CD4-positive, alpha-beta T cell treated with Interleukin-12 subunit alpha and Interleukin-12 subunit beta, for 1 hour (primary cell): ENCODE data around the gene NOTCH2NLA.
"Not testable (repeated sequence)": the region's sequence is repeated elsewhere in the genome, so short reads cannot be mapped to it uniquely, and the experiment has no call there.

Source experiments
- DNase-seq: peaks from one replicate; pipeline ENCODE4 v3.0.0-alpha.2; 2020

Gene NOTCH2NLA

DNA sequence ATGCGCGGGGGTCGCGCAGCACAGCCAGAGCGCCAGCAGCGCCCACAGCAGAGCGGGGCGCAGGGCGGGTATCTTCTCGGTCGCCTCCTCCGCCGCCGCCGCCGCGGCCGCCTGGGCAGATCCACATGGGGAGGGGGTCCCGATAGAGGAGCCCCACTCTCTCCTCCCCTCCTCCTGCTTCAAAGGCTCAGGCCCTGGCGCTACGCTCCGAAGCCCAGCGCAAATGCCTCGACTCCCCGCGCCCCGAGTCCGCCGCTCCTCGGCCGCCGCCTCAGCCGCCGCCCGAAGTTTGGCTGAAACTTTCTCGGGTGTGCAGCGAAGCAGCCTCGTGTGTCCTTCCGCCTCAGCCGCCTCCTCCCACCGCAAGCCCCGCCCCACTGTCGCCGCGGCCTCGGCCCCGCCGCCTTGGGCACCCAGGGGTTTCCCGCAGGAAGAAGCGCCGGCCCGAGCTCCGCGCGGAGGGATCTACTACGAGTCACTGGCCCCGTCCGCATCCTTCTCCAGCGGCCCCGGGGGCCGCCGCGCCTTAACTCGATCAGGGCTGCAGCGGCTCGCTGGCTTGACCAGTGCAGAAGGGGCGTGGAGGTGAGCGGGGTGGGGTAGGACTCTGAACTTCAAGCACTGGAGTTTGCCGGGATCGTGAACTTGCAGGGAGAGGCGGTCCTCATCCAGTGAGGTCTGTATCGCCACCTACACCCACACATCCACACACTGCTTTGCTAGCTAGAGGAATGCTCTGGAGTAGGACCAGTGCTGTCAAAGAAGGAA, at the start of gene NOTCH2NLA:
Gene NOTCH2NLA (minus strand): TSS at position 312 of the 768 bp plus-strand sequence. CDS start 39,684 bp downstream, outside the sequence.
- peak; percentile 56 for DNase-seq

DNA sequence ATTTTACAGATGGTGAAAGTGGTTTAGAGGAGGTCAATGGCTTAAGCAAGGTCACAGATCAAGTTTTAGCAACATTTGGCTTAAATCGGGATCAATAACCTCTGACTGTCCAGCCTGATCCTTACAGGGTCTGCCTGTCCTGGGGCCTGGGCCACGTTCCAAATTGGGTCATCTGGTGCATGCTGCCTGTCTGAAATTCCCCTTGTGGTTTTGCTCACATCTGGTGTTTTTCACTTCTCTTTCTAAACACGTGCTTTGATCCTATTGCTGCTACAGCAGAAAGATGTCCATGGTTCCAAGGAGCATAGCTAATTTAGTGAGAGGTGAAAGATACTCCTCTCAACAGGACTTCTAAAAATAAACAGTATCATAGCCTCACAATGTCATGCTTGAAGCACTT, 49.5 kb upstream of the NOTCH2NLA start:
- not testable (repeated sequence) for DNase-seq

DNA sequence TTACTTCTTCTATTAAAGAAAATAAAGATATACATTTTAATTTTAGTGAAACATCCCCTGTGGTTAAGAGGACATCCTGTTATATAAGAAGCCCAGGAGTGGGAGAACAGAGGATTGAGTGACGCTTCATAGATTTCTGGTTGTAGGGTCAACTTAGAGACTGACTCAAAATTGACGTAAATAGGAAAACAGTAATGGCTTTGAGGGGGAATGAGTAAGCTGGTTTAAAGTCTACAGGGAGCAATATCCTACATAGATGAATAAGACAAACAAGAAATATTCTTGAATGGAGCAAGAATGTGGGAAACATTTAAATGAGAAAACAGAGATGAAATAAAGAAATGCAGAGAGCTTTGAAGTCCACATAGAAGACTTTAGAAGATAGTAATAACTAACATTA, 48.3 kb upstream of the NOTCH2NLA start:
- DNase-seq = not testable (repeated sequence)

DNA sequence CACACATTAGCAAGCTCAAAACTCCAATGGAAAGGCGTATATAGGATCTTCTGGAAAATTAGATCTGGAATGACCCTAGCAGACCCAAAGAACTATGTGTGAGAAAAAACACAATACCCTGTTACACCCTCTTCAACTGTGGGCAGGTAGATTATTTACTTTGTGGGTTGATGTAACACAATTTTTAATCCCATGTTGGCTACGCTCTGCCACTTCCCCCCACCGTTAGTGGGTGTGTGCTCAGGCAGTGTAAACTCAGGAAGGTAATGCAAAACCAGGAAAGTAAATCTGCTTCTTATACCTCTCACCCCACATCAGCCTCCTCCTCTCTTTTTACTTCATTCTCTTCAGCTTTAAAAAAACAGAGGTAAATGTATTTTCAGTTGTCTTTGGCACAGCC, 45.3 kb upstream of the NOTCH2NLA start:
- DNase-seq = not testable (repeated sequence)

DNA sequence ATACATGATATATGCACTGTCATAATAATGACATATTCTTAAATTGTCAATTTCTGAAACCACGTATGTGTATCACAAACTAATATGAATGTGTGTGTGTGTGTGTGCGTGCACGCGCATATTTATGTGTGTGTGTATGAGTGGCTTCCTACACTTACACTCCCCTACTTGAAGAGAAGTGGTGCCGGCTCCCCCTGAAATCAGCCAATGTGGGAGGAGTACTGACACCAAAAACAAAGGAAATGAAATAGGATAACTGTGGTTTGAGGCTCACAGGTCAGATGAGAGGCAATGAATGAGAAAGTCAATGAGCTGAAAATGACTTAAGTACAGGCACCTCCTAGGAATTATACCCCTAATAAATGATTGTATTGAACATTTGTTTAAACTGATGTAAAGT, 44.4 kb upstream of the NOTCH2NLA start:
- not testable (repeated sequence) for DNase-seq

DNA sequence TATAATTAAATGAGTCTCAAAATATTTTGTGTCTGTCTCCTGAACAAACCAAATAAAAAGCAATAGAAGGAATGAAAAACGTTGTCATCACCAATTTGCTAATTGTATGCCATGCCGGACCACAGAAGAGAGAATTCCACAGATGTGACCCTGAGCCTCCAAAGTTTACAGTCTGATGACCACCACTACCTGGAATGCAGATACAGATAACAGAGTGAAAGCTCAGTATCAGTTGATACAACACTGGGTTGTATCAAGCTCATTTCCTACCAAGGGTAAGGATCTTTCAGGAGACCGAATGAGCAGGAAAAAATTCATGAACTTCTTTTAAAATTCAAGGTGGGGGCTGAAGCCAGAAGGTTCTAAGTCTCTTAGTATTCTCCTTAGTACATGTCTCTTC, 43.9 kb upstream of the NOTCH2NLA start:
- DNase-seq = not testable (repeated sequence)

DNA sequence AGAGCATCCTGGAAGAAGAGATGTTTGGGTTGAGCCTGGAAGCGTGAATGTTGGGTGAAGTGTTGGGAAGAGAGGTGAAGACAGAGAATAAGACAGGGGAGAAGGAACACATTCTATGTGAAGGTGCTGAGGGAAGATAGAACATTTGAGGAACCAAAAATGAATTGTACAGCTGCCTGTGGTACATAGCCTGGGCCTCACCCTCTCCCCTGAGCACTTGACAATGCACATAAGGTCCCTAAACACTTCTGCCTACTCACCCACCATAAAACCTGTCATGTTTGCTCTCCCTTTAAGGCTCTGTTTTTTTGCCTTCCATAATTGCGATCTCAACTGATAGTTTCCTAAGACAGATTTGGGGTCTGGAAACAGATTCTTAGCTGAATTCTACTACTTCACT, 43.2 kb upstream of the NOTCH2NLA start:
- DNase-seq = not testable (repeated sequence)

DNA sequence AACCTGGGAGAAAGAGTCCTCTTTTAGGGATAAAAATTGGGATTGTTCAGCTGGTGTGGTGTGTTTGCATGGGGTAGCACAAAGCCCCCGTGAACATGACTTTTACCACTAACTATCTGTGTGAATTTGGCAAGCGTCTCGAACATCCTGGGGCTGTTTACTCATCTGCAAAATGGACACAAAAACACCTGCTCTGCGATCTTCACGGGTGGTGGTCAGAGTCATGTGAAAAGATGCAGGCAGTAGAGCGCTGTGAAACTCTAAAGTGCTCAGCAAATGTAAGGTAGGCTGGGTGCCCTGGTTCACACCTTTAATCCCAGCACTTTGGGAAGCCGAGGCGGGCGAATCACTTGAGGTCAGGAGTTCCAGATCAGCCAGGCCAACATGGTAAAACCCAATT, 41.3 kb upstream of the NOTCH2NLA start:
- DNase-seq = not testable (repeated sequence)

DNA sequence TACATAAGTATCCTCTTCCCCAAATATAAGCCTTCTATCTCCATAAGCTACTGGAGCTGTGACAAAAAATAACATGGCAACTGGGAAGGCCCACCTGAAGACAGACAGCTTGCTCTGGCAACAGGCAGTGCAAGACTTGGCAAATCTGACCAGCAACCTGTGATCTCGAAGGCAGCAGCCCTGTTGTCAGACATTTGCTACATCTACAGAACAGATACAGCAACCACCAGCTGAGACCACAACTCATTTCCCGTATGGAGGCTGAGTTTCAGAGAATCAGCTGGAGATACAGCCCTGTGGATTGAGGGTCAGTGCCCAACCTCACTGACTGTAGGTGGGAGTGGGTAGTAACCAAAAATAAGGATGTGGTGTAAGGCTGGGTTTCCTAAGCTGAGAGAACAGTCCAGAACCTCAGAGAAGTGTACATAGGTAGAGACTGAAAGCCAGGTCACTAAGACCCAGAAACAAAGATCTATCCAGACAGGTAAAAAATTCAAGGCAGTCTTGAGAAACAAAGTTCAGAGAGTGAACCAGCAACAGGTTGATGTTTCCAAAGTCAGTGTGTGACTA, 37.4 kb upstream of the NOTCH2NLA start:
- DNase-seq = not testable (repeated sequence)

DNA sequence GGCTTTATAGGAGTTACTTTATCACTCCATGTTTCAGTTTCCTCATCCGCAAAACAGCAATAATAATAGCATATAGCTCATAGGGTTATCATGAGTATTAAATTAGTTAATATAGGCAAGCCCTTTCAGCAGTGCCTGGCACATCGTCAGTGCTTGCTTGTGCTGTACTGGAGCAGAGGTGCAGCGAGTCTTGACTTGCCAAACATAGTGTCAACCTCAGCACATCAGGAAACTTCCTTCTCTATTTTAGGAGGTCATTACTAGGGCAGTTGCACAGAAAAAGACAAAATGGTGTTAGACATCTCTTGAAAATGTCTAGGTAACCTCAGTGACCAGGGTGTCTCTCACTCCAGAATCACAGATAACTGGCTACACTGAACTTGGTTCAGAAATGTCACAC, 35.9 kb upstream of the NOTCH2NLA start:
- DNase-seq = not testable (repeated sequence)

DNA sequence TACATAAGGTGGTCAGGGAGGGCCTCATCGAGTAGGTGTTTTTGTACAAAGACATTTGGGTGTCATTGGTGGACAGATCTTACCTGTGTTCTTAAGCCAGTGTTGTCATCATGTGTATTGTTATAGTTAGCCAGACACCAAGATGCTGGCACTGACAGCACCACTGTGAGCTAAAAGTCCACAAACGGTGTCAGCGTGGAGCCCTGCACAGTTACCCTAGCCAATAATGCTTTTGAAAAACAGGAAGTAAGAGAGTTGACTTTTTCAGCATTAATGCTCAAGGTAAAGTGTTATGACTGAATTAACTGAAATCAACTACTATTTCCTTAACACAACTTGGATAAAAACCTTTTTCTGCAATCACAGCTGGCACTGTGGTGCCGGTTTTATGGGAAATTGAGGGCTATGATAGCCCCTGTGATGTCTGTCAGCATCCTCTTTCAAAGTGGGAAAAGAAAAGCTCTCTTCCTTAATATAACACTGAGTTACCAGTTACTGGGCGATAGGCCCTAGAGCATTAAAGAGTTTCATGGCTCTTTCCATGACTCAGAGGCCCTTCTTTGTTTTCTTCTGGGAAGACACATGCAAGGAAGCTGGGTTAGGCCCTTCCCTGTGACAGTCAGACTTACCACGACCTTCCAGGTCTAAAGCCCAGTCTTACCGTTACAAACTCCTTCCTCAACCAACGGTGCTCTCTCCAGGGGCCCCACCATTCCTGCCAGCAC, 31.3 kb upstream of the NOTCH2NLA start:
- not testable (repeated sequence) for DNase-seq

DNA sequence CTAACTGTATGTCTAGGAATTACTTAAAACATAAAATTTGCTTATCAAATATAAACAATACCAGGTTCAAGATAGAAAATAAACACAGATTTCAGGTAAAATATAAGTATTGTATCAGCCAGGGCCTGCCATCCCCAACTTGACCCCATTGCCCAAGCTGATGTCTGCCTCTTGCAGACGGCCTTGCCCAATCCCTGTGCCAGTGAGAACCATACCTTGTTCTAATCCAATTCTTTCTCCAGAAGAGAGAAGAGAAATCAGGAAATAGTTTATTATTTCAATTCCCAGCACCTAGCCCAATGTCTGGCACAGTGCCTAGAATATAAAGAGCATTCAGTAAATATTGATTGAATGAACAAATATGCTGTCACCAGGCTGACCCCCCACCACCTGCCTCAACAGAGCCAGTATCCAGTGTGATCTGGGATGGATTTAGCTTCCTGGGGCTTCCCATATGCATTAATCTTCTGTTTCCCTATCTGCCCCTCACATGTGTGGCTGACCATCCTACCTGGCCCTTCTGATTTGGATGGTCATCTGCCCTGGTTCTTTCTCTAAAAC, 29.3 kb upstream of the NOTCH2NLA start:
- not testable (repeated sequence) for DNase-seq

DNA sequence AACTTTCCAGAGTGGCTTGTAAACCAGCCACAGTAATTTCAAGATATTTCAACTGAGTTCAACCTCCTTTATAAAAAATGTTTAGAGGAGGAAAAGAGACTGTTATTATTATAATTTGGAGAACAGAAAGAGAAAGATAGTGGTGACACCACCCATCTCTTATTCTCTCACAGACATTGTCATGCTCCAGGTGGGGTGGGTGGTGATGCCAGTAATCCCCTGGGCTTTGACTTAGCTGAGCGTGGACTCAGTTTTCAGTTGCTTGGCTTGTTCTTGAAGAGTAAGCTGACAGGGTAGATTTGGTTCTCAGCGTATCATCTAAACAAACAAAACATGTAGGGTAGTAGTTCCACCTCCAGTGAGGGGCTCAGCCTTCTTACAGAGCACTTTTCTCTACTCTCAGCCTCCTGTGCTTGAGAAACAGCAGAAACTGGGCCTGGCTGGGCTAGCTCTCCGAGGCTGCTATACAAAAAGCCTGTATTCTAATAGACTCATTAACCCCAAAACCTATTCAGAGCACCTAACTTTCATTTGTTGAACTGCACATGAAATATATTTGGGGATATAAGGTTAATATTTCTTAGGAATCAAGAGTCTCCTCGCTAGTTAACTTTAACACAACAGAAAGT, 25.9 kb upstream of the NOTCH2NLA start:
- not testable (repeated sequence) for DNase-seq

DNA sequence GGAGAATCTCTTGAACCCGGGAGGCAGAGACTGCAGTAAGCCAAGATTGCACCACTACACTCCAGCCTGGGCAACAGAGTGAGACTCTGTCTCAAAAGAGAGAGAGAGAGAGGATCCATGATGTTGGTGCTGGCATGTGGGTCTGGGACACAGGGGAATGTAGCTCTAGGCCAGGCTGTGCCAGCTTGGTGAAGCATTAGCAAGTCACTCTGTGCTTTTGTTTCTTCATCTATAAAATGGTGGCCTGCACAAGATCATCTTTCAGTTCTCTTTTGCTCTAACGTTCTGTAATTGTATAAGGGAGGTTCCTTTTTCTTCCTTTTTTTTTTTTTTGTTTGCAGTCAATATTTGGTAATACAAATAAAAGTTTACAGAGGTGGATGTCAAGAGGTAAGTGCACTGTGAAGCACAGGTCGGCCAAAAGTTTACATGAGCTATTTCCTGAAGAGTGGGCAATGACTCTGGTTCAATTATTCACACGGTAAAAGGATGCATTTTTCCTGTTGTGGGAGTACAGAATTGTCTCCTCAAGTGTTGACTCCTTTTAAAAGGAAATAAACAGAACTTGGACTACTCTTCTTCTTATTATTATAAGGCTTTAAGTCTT, 24.5 kb upstream of the NOTCH2NLA start:
- DNase-seq = not testable (repeated sequence)

DNA sequence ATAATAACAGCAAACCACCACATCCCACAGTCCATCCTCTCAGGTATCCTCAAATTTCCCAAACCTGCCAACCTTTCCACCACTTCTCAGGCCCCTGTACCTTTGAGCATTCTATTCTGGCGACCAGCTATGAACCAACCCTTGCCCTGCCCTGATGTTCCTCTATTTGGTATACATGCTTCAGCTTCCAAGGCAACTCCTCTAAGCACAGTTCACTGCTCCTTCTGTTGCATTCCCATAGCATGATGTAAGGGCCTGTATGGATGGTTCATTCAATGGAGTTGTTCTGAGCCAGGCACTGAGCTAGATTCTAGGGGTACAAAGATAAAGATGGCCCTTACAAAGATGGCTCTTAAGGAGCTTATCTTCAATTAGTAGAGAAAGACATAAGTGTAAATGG, 22.7 kb upstream of the NOTCH2NLA start:
- not testable (repeated sequence) for DNase-seq

DNA sequence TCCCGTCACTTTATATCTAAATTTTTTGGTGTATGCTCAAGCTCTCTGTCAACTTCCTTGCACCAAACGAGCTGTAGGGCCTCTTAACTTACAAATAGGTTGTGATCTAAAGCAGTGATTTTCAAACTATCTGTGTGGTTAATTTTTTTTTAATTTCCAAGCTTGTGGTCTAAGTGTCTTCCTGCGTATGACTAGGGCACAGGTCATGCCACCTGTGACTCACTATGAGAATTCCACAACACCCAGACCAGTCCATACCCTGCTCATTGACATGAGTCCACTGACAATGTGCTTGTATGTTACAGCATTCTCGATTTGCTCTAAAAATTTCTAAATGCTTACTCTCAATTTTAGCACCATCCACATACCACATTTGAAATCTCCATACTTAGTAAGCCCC, 19.8 kb upstream of the NOTCH2NLA start:
- DNase-seq = not testable (repeated sequence)

DNA sequence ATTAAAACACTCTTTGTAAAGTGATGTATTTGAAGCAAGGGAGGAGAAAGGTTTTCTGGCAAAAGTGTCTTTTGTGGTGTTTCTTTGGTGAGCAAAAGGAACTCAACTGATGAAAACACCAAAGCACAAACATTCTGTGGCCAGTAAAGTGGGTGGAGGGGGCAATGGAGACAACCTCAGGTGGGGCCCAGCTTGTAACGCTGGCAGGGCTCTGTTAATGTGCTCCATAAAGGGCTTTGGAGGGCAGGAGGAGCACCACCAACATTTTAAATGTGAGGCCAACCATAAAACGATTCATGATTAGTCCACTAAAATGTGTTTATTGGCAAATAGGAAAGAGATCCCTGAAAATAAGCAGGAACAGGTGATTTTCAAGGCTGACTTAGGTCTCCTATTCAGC, 7.8 kb upstream of the NOTCH2NLA start:
- DNase-seq = not testable (repeated sequence)

DNA sequence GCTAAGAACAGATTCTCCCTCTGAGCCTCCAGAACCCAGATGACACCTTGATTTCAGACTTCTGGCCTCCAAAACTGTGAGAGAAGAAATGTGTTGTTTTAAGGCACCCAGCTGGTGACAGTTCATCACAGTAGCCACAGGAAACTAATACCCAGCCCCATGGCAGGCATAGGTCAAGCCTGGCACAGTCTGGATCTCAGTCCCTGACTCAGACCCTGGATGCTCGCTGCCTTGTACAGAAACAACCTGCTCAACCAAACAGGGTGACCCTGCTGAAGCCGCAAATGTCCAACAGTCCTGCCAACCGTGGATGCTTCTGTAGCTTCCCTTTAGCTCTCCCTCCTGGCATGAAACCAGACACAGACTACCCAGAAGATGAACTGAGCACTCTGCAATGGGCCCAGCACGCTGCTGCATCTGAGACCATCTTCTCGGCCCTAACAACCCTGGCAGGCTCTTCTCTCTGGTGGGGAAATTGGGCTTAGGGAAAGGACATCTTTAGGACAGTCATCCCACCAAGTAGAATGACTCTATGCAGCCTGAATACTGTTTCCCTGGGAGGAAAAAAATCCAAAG, 7.3 kb upstream of the NOTCH2NLA start:
- not testable (repeated sequence) for DNase-seq

DNA sequence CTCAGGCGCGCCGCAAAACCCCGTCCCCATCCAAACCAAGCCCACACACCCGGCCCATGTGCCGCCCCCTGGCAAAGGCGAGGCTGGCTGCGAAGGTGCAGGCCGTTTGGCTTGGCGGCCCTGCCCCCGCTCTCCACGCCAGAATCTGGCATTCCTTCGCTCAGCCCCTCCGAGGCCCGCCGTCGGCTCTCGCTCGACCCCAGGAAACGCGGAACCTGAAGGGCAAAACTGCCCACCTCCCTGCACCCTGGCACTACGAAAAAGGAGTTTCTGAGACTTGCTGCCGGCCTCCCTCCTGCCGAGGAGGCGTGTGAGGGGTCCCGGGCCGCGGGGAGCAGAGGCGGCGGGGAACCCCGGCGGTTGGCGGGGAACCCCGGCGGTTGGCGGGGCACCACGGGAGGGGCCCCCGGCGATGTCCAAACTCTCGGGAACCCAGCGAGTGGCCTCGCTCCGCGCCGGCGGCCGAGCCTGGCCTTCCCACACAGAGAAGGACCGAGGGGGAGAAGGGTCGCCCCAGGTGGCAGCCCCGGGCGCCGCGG, 608 bp downstream of the NOTCH2NLA start:
- peak; percentile 0 for DNase-seq

DNA sequence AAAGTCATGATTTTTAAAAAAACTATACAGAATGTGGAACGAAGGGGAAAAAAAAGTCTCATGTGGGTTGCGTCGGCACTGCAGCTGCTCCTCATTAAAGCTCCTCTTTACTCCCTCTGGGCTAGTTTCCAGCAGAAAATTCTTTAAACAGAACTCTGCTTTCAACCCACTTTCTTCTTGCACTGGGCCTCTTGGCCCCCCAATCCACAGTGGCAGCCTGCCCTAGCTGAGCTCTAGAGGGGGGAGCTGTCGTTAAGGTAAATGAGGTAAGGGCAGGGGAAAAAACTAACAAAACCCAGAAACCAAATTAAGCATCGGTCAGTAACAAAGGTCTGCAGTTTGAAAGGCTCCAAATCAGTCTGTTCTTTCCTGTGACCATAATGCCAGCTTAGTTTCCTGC, 54.3 kb downstream of the NOTCH2NLA start:
- DNase-seq = not testable (repeated sequence)

DNA sequence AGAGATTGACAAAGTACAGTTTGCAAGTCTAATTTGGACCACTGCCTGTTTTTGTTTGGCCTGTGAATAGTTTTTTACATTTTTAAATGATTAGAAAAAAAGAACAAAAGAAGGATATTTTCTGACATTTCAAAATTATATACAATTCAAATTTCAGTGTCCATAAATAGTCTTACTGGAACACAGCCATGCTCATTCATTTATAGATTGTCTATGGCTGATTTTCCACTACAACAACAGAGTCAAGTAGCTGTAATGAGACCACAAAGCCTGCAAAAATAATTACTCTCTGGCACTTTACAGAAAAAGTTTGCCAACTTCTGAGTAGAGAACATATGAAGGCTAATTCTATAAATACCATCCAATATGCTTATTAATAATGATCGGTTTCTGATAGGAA, 61.1 kb downstream of the NOTCH2NLA start:
- not testable (repeated sequence) for DNase-seq

DNA sequence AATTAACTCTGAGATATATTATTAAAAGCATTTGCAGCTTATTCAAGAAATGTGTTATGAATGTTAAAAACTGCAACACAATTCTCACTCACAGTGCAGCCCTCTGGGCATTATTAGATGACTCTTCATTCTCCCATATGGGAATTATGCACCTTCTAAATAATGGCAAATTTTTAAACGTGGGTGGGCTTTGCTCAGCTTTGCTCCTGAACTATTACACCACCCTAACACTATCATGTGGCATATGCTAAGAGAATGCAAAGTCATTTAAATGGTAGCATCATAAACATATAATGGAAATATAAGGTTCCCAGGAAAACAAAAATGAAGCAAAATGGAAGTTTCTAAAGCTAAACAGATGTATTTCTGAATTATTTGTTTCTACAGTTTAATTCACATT, 61.5 kb downstream of the NOTCH2NLA start:
- not testable (repeated sequence) for DNase-seq
